B cell (primary cell): Measurements from ENCODE around the gene FGFR2. TPM values are rescaled to one million over a fixed set of nuclear protein-coding genes. Genes with fewer than 3 reads are reported as not detected.

Source experiments
- ATAC-seq: fragments of 200-7000 bp; cut with Tn5 transposase; one replicate; pipeline ENCODE4 v1.10.0; 2021; ENCODE audit warnings: low read depth, mild to moderate bottlenecking, moderate number of reproducible peaks, moderate library complexity
- CTCF ChIA-PET: fragments of 350-600 bp; sonication (Branson Sonifier 250); formaldehyde crosslinking; loops from one replicate; lab custom pipeline; 2021; ENCODE audit warnings: antibody characterized with exemption, inconsistent platforms; lab: Charles Lee
- POLR2A ChIA-PET: fragments of 350-600 bp; sonication (Branson Sonifier 250); formaldehyde crosslinking; loops from one replicate; lab custom pipeline; 2021; ENCODE audit warnings: antibody characterized with exemption; lab: Charles Lee
- DNase-seq: peaks from one replicate; pipeline ENCODE4 v3.0.0; 2013
- H2AFZ ChIP-seq: 2 replicates; pipeline ENCODE4 v1.6.1; 2012; ENCODE audit warnings: mild to moderate bottlenecking, low read depth, low read length; ENCODE audit not compliant: insufficient read depth, poor library complexity, severe bottlenecking
- H3K27ac ChIP-seq, 2 donors: 1 replicate in 1 of 2; 2 replicates in 1 of 2; pipeline ENCODE4 v1.5.1; 2012 to 2013; ENCODE audit warnings: low read length in 2 of 2, mild to moderate bottlenecking in 2 of 2, moderate library complexity in 1 of 2
- H3K27me3 ChIP-seq, 4 experiments: fragments of 200-600 bp in 1 of 4; sonication (generic) in 1 of 4; replicated peaks in 1 of 4; 1 replicate in 2 of 4; 2 replicates in 2 of 4; pipeline versions ENCODE4 v1.6.1 to v1.7.0; 2013 to 2016; ENCODE audit warnings: low read length in 3 of 4, mild to moderate bottlenecking in 2 of 4, mixed read lengths in 1 of 4, moderate library complexity in 1 of 4; ENCODE audit not compliant: insufficient read depth in 4 of 4, control insufficient read depth in 3 of 4; ENCODE audit errors: control extremely low read depth in 1 of 4
- H3K36me3 ChIP-seq, 2 experiments: replicated peaks in 1 of 2; 1 replicate in 1 of 2; 2 replicates in 1 of 2; pipeline versions ENCODE4 v1.6.1 to v1.7.1; 2013; ENCODE audit warnings: low read length in 1 of 2; ENCODE audit not compliant: insufficient read depth in 2 of 2, control insufficient read depth in 1 of 2; ENCODE audit errors: control extremely low read depth in 1 of 2, extremely low read depth in 1 of 2
- H3K4me1 ChIP-seq, 2 donors: fragments of 200-600 bp in 1 of 2; sonication (generic) in 1 of 2; 1 replicate in 1 of 2; 2 replicates in 1 of 2; pipeline versions ENCODE4 v1.5.1 to v1.6.1; 2013 to 2017; ENCODE audit warnings: low read length in 2 of 2; ENCODE audit not compliant: control insufficient read depth in 2 of 2, insufficient read depth in 2 of 2
- H3K4me2 ChIP-seq: replicated peaks from 2 replicates; pipeline ENCODE3; 2012; ENCODE audit warnings: mild to moderate bottlenecking, low read depth, low read length; ENCODE audit not compliant: poor library complexity, severe bottlenecking
- H3K4me3 ChIP-seq, 5 experiments: fragments of 200-600 bp in 1 of 5; sonication (generic) in 1 of 5; 1 replicate in 3 of 5; 2 replicates in 2 of 5; pipeline versions ENCODE4 v1.5.1 to v1.7.0; 2011 to 2016; ENCODE audit warnings: low read length in 4 of 5, mild to moderate bottlenecking in 4 of 5, low read depth in 2 of 5, control low read depth in 1 of 5, moderate library complexity in 1 of 5; ENCODE audit not compliant: insufficient read depth in 1 of 5; ENCODE audit errors: control extremely low read depth in 1 of 5, extremely low read depth in 1 of 5
- H3K79me2 ChIP-seq: fragments of 200-600 bp; sonication (generic); one replicate; pipeline ENCODE4 v1.6.0; 2016; ENCODE audit warnings: low read length; ENCODE audit not compliant: control insufficient read depth, insufficient read depth
- H3K9ac ChIP-seq: fragments of 200-600 bp; sonication (generic); 2 replicates; pipeline ENCODE4 v1.6.1; 2017; ENCODE audit warnings: mild to moderate bottlenecking, low read length, moderate library complexity
- H3K9me3 ChIP-seq, 3 donors: one replicate each; pipeline versions ENCODE4 v1.6.1 to v1.7.1; 2013; ENCODE audit warnings: low read length in 2 of 3; ENCODE audit not compliant: control insufficient read depth in 2 of 3, insufficient read depth in 1 of 3; ENCODE audit errors: control extremely low read depth in 1 of 3
- H4K20me1 ChIP-seq: 2 replicates; pipeline ENCODE4 v1.6.0; 2012; ENCODE audit warnings: mild to moderate bottlenecking, low read length; ENCODE audit not compliant: insufficient read depth, control insufficient read depth, poor library complexity, severe bottlenecking
- H3K27ac Mint-ChIP-seq: one replicate; pipeline ENCODE4 v1.8.0; 2021; ENCODE audit warnings: mixed read lengths
- H3K27me3 Mint-ChIP-seq: one replicate; pipeline ENCODE4 v1.8.0; 2021; ENCODE audit warnings: mixed read lengths
- H3K4me1 Mint-ChIP-seq: one replicate; pipeline ENCODE4 v1.8.0; 2021; ENCODE audit warnings: mixed read lengths
- H3K4me3 Mint-ChIP-seq: one replicate; pipeline ENCODE4 v1.8.0; 2021; ENCODE audit warnings: mixed read lengths
- H3K9me3 Mint-ChIP-seq: one replicate; pipeline ENCODE4 v1.8.0; 2022; ENCODE audit warnings: mixed read lengths; ENCODE audit not compliant: insufficient read depth
- EZH2 ChIP-seq: IDR thresholded peaks from 2 replicates; pipeline ENCODE4 v1.6.1; 2012; ENCODE audit warnings: borderline replicate concordance, low read depth, mild to moderate bottlenecking, moderate library complexity, low read length; ENCODE audit not compliant: insufficient read depth, poor library complexity, severe bottlenecking
- WGBS: methylation state at CpG from one replicate; pipeline ENCODE4 v1.1.5; 2013; ENCODE audit warnings: missing lambda C conversion rate; ENCODE audit not compliant: insufficient coverage; 5-methylcytosine and 5-hydroxymethylcytosine counted together
- intact Hi-C: fragments of 100-400 bp; cut with micrococcal nuclease; formaldehyde crosslinking; loops from one replicate; pipeline ENCODE4 v1.10.0; 2022
- polyA plus RNA-seq: library from polyadenylated mRNA; depleted of rRNA; stranded (reverse); fragments of >200 nt; gene quantifications from 2 replicates; pipeline ENCODE4 v1.2.3, GENCODE V29; 2012
- total RNA-seq, 2 donors: library from RNA; stranded (reverse); fragments of 120-200 nt in 1 of 2; gene quantifications; 1 replicate in 1 of 2; 2 replicates in 1 of 2; pipeline versions ENCODE4 v1.2.3 to v1.2.4, GENCODE V29; 2013 to 2022
- TF ChIP-seq, protein P1 (sequence below): fragments of 200-600 bp; IDR thresholded peaks from one replicate; pipeline ENCODE4 v1.8.0; 2022; ENCODE audit warnings: antibody characterized with exemption, mild to moderate bottlenecking

FGFR2 gene
- total and polyA plus RNA-seq, 2 donors (not counting 1 experiment from before 2014, with no cell fraction given), result not detected

DNA sequence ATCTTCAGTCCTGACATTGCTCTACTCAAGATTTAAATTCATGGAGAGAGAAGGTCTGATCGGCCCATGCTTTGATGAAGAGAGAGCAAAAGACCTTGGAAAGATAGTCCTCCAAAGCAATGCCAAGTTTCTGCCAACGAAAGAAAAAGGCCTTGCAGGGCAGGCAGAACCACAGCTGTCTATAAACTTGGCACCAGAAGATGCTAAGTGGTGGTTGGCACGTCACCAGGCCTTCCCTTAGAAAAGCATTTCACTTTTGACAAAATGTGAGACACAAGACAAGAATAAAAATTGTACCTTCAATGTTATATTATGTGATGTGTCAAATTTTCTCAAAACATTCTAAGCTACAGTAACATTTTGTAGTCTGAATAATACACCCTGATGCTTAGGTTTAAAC, 42.0 kb upstream of the FGFR2 start:
- no peak overlapping the region for H3K4me3 Mint-ChIP-seq
- Histone ChIP-seq H3K9me3 (peaks cover 0 to 11% (median 3%) of the 10 kb centered on the region in 3 donors), H3K27me3 (no peaks in the 10 kb centered on the region), H3K79me2 (no peaks in the 10 kb centered on the region), H3K4me1 (no peaks in the 10 kb centered on the region), H3K9ac (no peak overlapping the region), H2AFZ (no peak overlapping the region), H4K20me1 (no peaks in the 10 kb centered on the region), H3K4me3 (no peak overlapping the region), H3K27ac (no peak overlapping the region), H3K36me3 (no peaks in the 10 kb centered on the region), H3K4me2 (no peak overlapping the region)
- ChIA-PET POLR2A (no interaction called here), CTCF (no interaction called here)
- no peaks in the 10 kb centered on the region for H3K4me1 Mint-ChIP-seq
- H3K27ac Mint-ChIP-seq, result no peak overlapping the region
- ATAC-seq (no peak), DNase-seq (no peak)
- TF ChIP-seq, protein P1, sequence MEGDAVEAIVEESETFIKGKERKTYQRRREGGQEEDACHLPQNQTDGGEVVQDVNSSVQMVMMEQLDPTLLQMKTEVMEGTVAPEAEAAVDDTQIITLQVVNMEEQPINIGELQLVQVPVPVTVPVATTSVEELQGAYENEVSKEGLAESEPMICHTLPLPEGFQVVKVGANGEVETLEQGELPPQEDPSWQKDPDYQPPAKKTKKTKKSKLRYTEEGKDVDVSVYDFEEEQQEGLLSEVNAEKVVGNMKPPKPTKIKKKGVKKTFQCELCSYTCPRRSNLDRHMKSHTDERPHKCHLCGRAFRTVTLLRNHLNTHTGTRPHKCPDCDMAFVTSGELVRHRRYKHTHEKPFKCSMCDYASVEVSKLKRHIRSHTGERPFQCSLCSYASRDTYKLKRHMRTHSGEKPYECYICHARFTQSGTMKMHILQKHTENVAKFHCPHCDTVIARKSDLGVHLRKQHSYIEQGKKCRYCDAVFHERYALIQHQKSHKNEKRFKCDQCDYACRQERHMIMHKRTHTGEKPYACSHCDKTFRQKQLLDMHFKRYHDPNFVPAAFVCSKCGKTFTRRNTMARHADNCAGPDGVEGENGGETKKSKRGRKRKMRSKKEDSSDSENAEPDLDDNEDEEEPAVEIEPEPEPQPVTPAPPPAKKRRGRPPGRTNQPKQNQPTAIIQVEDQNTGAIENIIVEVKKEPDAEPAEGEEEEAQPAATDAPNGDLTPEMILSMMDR, result no peak
- no peak for TF ChIP-seq EZH2
- 93% methylated on average over 2 of the region's 3 CpGs for WGBS
- H3K9me3 Mint-ChIP-seq, result peaks cover 2% of the 10 kb centered on the region
- H3K27me3 Mint-ChIP-seq, result peaks cover 4% of the 10 kb centered on the region
- intact Hi-C loops, result no loop called here

DNA sequence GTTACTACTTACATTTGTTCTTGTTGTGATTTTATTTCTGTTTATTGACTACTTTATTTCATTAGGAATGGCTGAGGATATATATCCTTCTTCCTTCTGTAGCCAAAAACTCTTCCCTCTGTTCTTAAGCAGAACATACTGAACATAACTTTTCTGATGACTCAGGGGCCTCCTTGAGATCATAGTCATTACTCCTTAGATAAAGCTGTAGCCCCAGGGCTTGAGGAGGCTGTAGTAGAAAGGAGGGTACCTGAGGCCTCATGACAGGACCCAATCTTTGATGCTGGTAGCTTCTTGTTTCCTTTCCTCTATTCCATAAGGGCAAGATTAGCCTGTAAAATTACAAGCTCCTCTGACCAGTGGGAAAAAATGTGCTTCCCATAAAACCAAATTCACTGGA, 41.2 kb upstream of the FGFR2 start:
- Histone ChIP-seq H3K9ac (no peak overlapping the region), H3K27me3 (no peaks in the 10 kb centered on the region), H2AFZ (no peak overlapping the region), H3K9me3 (peaks cover 0 to 8% (median 3%) of the 10 kb centered on the region in 3 donors), H3K4me1 (no peaks in the 10 kb centered on the region), H3K4me2 (no peak overlapping the region), H4K20me1 (no peaks in the 10 kb centered on the region), H3K27ac (no peak overlapping the region), H3K79me2 (no peaks in the 10 kb centered on the region), H3K4me3 (no peak overlapping the region), H3K36me3 (no peaks in the 10 kb centered on the region)
- TF ChIP-seq EZH2, result no peak
- TF ChIP-seq, protein P1, result no peak
- Mint-ChIP-seq H3K27me3 (peaks cover 4% of the 10 kb centered on the region), H3K4me3 (no peak overlapping the region), H3K4me1 (no peaks in the 10 kb centered on the region), H3K27ac (no peak overlapping the region), H3K9me3 (peaks cover 2% of the 10 kb centered on the region)
- intact Hi-C loops, result no loop called here
- POLR2A ChIA-PET, result no interaction called here
- CTCF ChIA-PET, result no interaction called here
- ATAC-seq (no peak), DNase-seq (no peak)
